Activated CD8-positive, alpha-beta memory T cell treated with anti-CD3 and anti-CD28 coated beads, Interleukin-2, amount 50 U/mL, for 48 hours (primary cell): ENCODE results near the gene POGK.

Experiments
- DNase-seq: peaks from one replicate; pipeline ENCODE4 v3.0.0-alpha.2; 2020

Gene POGK

DNA sequence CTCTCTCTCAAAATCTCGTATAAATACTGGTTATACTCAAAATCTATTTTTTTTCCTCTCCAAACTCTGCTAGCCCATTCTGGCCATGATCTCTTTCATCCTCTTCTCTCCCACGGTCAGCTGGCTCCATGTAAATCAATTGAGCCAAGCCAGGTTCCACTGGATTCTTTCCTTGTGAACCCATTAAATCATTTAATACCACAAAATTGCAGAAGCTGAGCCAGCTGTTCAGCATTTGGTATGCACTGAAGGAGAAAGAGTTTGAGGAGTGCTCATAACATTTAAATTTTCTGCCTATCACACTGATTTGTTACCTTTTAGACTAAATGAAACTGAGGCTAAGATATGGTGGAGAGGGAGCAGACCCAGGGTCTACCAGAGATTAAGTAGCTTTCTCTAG is 65.9 kb downstream of the POGK start:
- no peak for DNase-seq

DNA sequence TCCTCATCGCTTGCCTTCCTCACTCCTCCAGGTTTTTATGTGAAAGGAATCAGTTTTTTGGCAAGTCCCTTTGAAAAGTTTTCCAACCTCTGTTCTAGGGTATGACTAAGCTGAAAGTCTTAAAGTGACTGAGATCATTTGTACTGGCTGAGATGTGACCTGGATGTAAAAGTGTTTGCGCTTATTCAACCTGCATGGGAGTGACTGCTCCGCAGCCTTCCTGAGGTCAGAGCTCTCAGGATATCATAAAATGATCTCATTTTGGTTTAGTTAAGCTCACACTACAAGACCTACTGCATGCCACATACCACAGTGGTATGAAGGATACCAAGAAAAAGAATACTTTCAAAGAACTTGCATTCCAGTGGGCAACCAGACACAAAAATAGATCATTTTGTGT is 66.6 kb downstream of the POGK start:
- DNase-seq = no peak
